IMR-90 (cell line): ENCODE results near the gene HNRNPA3. TPM values are rescaled to one million over a fixed set of nuclear protein-coding genes. Genes with fewer than 3 reads are reported as not detected.
"Not testable (repeated sequence)": the region's sequence is repeated elsewhere in the genome, so short reads cannot be mapped to it uniquely, and the experiment has no call there.

ENCODE experiments used
- ATAC-seq: fragments of 200-7000 bp; cut with Tn5 transposase; 2 replicates; pipeline ENCODE4 v1.9.1; 2020; ENCODE audit warnings: low read depth, mild to moderate bottlenecking, moderate library complexity
- BruUV-seq: library from RNA; stranded (reverse); fragments of 400-500 nt; replicated peaks from 2 replicates; lab custom pipeline; 2021; lab: Mats Ljungman, UMichigan
- CTCF ChIA-PET: fragments of 300-600 bp; formaldehyde crosslinking; extraction: SDS; loops from one replicate; lab custom pipeline; 2021; ENCODE audit warnings: antibody characterized with exemption; lab: Yijun Ruan, JAX
- POLR2A ChIA-PET: fragments of 300-600 bp; sonication (Branson Sonifier 250); formaldehyde crosslinking; loops from one replicate; lab custom pipeline; 2022; ENCODE audit warnings: antibody characterized with exemption; ENCODE audit not compliant: unreplicated experiment; lab: Charles Lee
- DNase-seq: peaks from one replicate; pipeline ENCODE4 v3.0.0; 2013
- H2AFZ ChIP-seq: replicated peaks from 2 replicates; pipeline ENCODE3; 2013; ENCODE audit warnings: low read length, mild to moderate bottlenecking; ENCODE audit not compliant: poor library complexity
- H2AK5ac ChIP-seq: 2 replicates; pipeline ENCODE4 v1.6.1; 2013; ENCODE audit warnings: low read depth, low read length, inconsistent platforms
- H2AK9ac ChIP-seq: replicated peaks from 2 replicates; pipeline ENCODE3; 2013; ENCODE audit warnings: mild to moderate bottlenecking, low read depth, low read length, moderate library complexity; ENCODE audit not compliant: poor library complexity
- H2BK120ac ChIP-seq: 2 replicates; pipeline ENCODE4 v1.6.1; 2013; ENCODE audit warnings: low read depth, low read length, inconsistent platforms
- H2BK15ac ChIP-seq: 3 replicates; pipeline ENCODE4 v1.6.1; 2013; ENCODE audit warnings: low read depth, low read length, inconsistent platforms
- H2BK20ac ChIP-seq: 2 replicates; pipeline ENCODE4 v1.6.1; 2013; ENCODE audit warnings: low read depth, mild to moderate bottlenecking, inconsistent platforms, low read length, moderate library complexity
- H2BK5ac ChIP-seq: 2 replicates; pipeline ENCODE4 v1.6.1; 2013; ENCODE audit warnings: mild to moderate bottlenecking, low read depth, low read length, inconsistent platforms; ENCODE audit not compliant: poor library complexity, severe bottlenecking
- H3K14ac ChIP-seq: replicated peaks from 2 replicates; pipeline ENCODE4 v1.6.1; 2013; ENCODE audit warnings: low read depth, low read length, inconsistent platforms
- H3K18ac ChIP-seq: 2 replicates; pipeline ENCODE4 v1.6.1; 2013; ENCODE audit warnings: low read depth, low read length, control low read depth
- H3K23ac ChIP-seq: 2 replicates; pipeline ENCODE4 v1.6.1; 2013; ENCODE audit warnings: low read depth, low read length, inconsistent platforms
- H3K27ac ChIP-seq: 2 replicates; pipeline ENCODE4 v1.5.1; 2013; ENCODE audit warnings: mild to moderate bottlenecking, control low read depth, low read length; ENCODE audit not compliant: insufficient read depth
- H3K27me3 ChIP-seq: 2 replicates; pipeline ENCODE4 v1.6.1; 2013; ENCODE audit warnings: low read length; ENCODE audit not compliant: control insufficient read depth, insufficient read depth
- H3K36me3 ChIP-seq: 2 replicates; pipeline ENCODE4 v1.6.1; 2013; ENCODE audit warnings: low read length, mixed read lengths; ENCODE audit not compliant: control insufficient read depth, insufficient read depth
- H3K4ac ChIP-seq: 2 replicates; pipeline ENCODE4 v1.6.1; 2013; ENCODE audit warnings: low read depth, low read length, inconsistent platforms
- H3K4me1 ChIP-seq: 2 replicates; pipeline ENCODE4 v1.6.1; 2013; ENCODE audit warnings: low read length, mixed read lengths; ENCODE audit not compliant: control insufficient read depth, insufficient read depth
- H3K4me2 ChIP-seq: 2 replicates; pipeline ENCODE4 v1.6.1; 2013; ENCODE audit warnings: low read depth, mild to moderate bottlenecking, control low read depth, low read length, moderate library complexity
- H3K4me3 ChIP-seq: 2 replicates; pipeline ENCODE4 v1.5.1; 2013; ENCODE audit warnings: low read depth, mild to moderate bottlenecking, control low read depth, low read length, moderate library complexity; ENCODE audit not compliant: insufficient read depth
- H3K56ac ChIP-seq: 2 replicates; pipeline ENCODE4 v1.6.1; 2013; ENCODE audit warnings: low read length, inconsistent platforms; ENCODE audit not compliant: insufficient read depth; ENCODE audit errors: extremely low read depth
- H3K79me1 ChIP-seq, 2 experiments: 2 replicates each; pipeline ENCODE4 v1.6.1; 2013; ENCODE audit warnings: low read length in 2 of 2, inconsistent platforms in 1 of 2, low read depth in 1 of 2
- H3K9ac ChIP-seq: 2 replicates; pipeline ENCODE4 v1.6.1; 2013; ENCODE audit warnings: low read depth, low read length, control low read depth
- H3K9me1 ChIP-seq: 2 replicates; pipeline ENCODE4 v1.6.1; 2013; ENCODE audit warnings: low read length, inconsistent platforms; ENCODE audit not compliant: insufficient read depth
- H3K9me3 ChIP-seq: 2 replicates; pipeline ENCODE4 v1.6.1; 2013; ENCODE audit warnings: low read length; ENCODE audit not compliant: control insufficient read depth, insufficient read depth
- H4K20me1 ChIP-seq: 2 replicates; pipeline ENCODE4 v1.6.1; 2013; ENCODE audit warnings: low read length, inconsistent platforms; ENCODE audit not compliant: insufficient read depth
- H4K5ac ChIP-seq: 2 replicates; pipeline ENCODE4 v1.6.1; 2013; ENCODE audit warnings: mild to moderate bottlenecking, low read depth, low read length, control low read depth
- H4K8ac ChIP-seq, 2 experiments: 2 replicates each; pipeline ENCODE4 v1.6.1; 2013; ENCODE audit warnings: low read depth in 2 of 2, low read length in 2 of 2, control low read depth in 1 of 2, inconsistent platforms in 1 of 2
- H4K91ac ChIP-seq: 2 replicates; pipeline ENCODE4 v1.6.1; 2013; ENCODE audit warnings: low read depth, low read length, inconsistent platforms; ENCODE audit not compliant: insufficient read depth
- CHD1 ChIP-seq: IDR thresholded peaks from 2 replicates; pipeline ENCODE4 v1.6.1; 2012; ENCODE audit warnings: low read depth, low read length, improper control_type of control experiment
- MAFK ChIP-seq: IDR thresholded peaks from 2 replicates; pipeline ENCODE4 v1.6.1; 2012; ENCODE audit warnings: low read depth, low read length, improper control_type of control experiment
- WGBS, 2 experiments: methylation state at CpG; one replicate each; pipeline versions ENCODE4 v1.1.5 to v1.1.7; 2013; ENCODE audit warnings: missing lambda C conversion rate in 2 of 2; ENCODE audit not compliant: insufficient read length in 1 of 2; ENCODE audit errors: extremely low coverage in 2 of 2; 5-methylcytosine and 5-hydroxymethylcytosine counted together
- dilution Hi-C: fragments of 300-500 bp; cut with HindIII; formaldehyde crosslinking; loops from one replicate; pipeline ENCODE4 v1.14.3; 2018; ENCODE audit warnings: low sequenced_read_pairs; ENCODE audit not compliant: unreplicated experiment
- in situ Hi-C: fragments of 300-500 bp; cut with MboI; formaldehyde crosslinking; loops from 3 replicates; pipeline ENCODE4 v1.14.3; 2019; ENCODE audit warnings: low sequenced_read_pairs, inconsistent platforms, mixed read lengths
- intact Hi-C: fragments of 100-400 bp; cut with micrococcal nuclease; formaldehyde crosslinking; loops from 2 replicates; pipeline ENCODE4 v1.10.0; 2022
- polyA plus RNA-seq, 3 experiments: library from polyadenylated mRNA; depleted of rRNA; stranded (reverse); fragments of >200 nt; gene quantifications; 2 replicates each; pipeline ENCODE4 v1.2.3, GENCODE V29; 2012; ENCODE audit warnings: low replicate concordance in 1 of 3
- total RNA-seq: library from RNA; depleted of rRNA; stranded (reverse); fragments of >200 nt; gene quantifications from 2 replicates; pipeline ENCODE4 v1.2.3, GENCODE V29; 2012

The HNRNPA3 gene
- total and polyA plus RNA-seq, 2 of the 4 experiments (the other 2 are of a cell fraction), result 18.6 to 111 TPM

GRCh38 chr2:177265824-177266817 is 53.5 kb downstream of the HNRNPA3 start:
- H3K9ac ChIP-seq, result peak overlapping the region; percentile 89
- CTCF ChIA-PET, result interaction anchor here (0.6 to 1.4 kb wide), 4 partner anchors 16 to 283 kb away, joined by 3 to 5 read pairs (median 4); no protein-coding TSS in a partner anchor

GRCh38 chr2:177266955-177267354 is 54.4 kb downstream of the HNRNPA3 start:
- H3K56ac ChIP-seq, H4K20me1 ChIP-seq, H3K9me3 ChIP-seq, dilution Hi-C loops, ATAC-seq, H2AK9ac ChIP-seq, BruUV-seq, in situ Hi-C loops, H2AFZ ChIP-seq, H2BK5ac ChIP-seq, H3K79me1 ChIP-seq, H3K27me3 ChIP-seq, H3K23ac ChIP-seq, DNase-seq, H3K36me3 ChIP-seq, H3K9me1 ChIP-seq, POLR2A ChIA-PET, H3K4me1 ChIP-seq, H3K9ac ChIP-seq, CTCF ChIA-PET, H3K4me3 ChIP-seq: not testable (repeated sequence)
- peak overlapping the region; percentile 83 for H4K91ac ChIP-seq
- peak overlapping the region; percentile 54 for H2AK5ac ChIP-seq
- H3K27ac ChIP-seq, result peak overlapping the region; percentile 86; the same call in 1 of the 2 replicates
- H2BK20ac ChIP-seq, result peak overlapping the region; percentile 27; the same call in 1 of the 2 replicates
- H3K4ac ChIP-seq, result peak overlapping the region; percentile 91
- peak overlapping the region; percentile 87 for H2BK120ac ChIP-seq
- H3K18ac ChIP-seq, result peak overlapping the region; percentile 61
- 0 out of 3 replicates have a peak overlapping the region, but pooled peaks have one; percentile 72 for H2BK15ac ChIP-seq
- H4K8ac ChIP-seq, result peak overlapping the region in 1 of 2 experiments; percentile 73; a peak in 1 of 4 replicates
- H3K14ac ChIP-seq, result peak overlapping the region; percentile 69; the same call in 1 of the 2 replicates
- intact Hi-C loops, result loop anchor here (1.0 to 10.0 kb wide), 2 partner anchors 8 to 338 kb away; no protein-coding TSS in a partner anchor
- no CpG with 5 or more reads among the region's 8 CpGs for WGBS, 2 experiments
- H3K4me2 ChIP-seq, result peak overlapping the region; percentile 59; the same call in 1 of the 2 replicates
- H4K5ac ChIP-seq, result peak overlapping the region; percentile 59

More at GRCh38 chr2:177265824-177266817, 53.5 kb downstream of the HNRNPA3 start:
- no peaks in the 10 kb centered on the region for H3K36me3 ChIP-seq
- H3K9me3 ChIP-seq, result no peaks in the 10 kb centered on the region
- H2BK120ac ChIP-seq, result peak overlapping the region; percentile 87
- peaks cover 3% of the 10 kb centered on the region; the same call in 1 of the 2 replicates for H3K9me1 ChIP-seq
- H3K27ac ChIP-seq, result peak overlapping the region; percentile 86; the same call in 1 of the 2 replicates
- H4K20me1 ChIP-seq, result peaks cover 18% of the 10 kb centered on the region
- H2AK9ac ChIP-seq, result peak overlapping the region; percentile 71
- peak overlapping the region; percentile 83 for H4K91ac ChIP-seq
- H3K18ac ChIP-seq, result peak overlapping the region; percentile 61
- peak overlapping the region in 1 of 2 experiments; percentile 74; a peak in 2 of 4 replicates for H4K8ac ChIP-seq
- H3K4me1 ChIP-seq, result peaks cover 5% of the 10 kb centered on the region
- peak overlapping the region; percentile 59 for H4K5ac ChIP-seq
- POLR2A ChIA-PET, result interaction anchor here (0.6 to 1.4 kb wide), 3 partner anchors 9 to 62 kb away, joined by 3 to 4 read pairs (median 3); no protein-coding TSS in a partner anchor
- WGBS, 2 experiments, result no CpG with 5 or more reads among the region's 4 CpGs
- H2BK20ac ChIP-seq, result peak overlapping the region; percentile 69
- H2AFZ ChIP-seq, result peak overlapping the region; percentile 17
- peak overlapping the region; percentile 80; the same call in 1 of the 2 replicates for H3K23ac ChIP-seq
- H3K4ac ChIP-seq, result peak overlapping the region; percentile 91
- TF ChIP-seq CHD1 (no peak), MAFK (peak; percentile 46; the same call in 1 of the 2 replicates)
- H3K4me2 ChIP-seq, result peak overlapping the region; percentile 59
- ATAC-seq (no peak), DNase-seq (peak; percentile 46)
- in situ Hi-C loops, result no loop called here
- H3K4me3 ChIP-seq, result no peak overlapping the region
- H2BK15ac ChIP-seq, result peak overlapping the region; percentile 72; the same call in 1 of the 3 replicates
- peak overlapping the region; percentile 69 for H3K14ac ChIP-seq
- peak overlapping the region; percentile 96 for H2BK5ac ChIP-seq
- peaks cover 0 to 5% of the 10 kb centered on the region in 2 experiments; a peak in 1 of 4 replicates for H3K79me1 ChIP-seq
- intact Hi-C loops, result loop anchor here (1.0 to 10.0 kb wide), 2 partner anchors 9 to 339 kb away; no protein-coding TSS in a partner anchor
- peak overlapping the region; percentile 48 for H2AK5ac ChIP-seq
- H3K56ac ChIP-seq, result peak overlapping the region; percentile 56; the same call in 1 of the 2 replicates
- BruUV-seq, result no TSS peak
- dilution Hi-C loops, result no loop called here
- H3K27me3 ChIP-seq, result no peaks in the 10 kb centered on the region
